Upper lobe of left lung (tissue), 4 donors: ENCODE data around the gene ENOX1.

ENCODE experiments used
- POLR2A ChIP-seq, 4 donors: fragments of 450-650 bp; IDR thresholded peaks; one replicate each; pipeline ENCODE4 v1.5.1; 2016 to 2017; ENCODE audit warnings: antibody characterized with exemption in 4 of 4, mild to moderate bottlenecking in 2 of 4
- POLR2AphosphoS5 ChIP-seq, 2 donors: sonication (generic); formaldehyde crosslinking; IDR thresholded peaks; one replicate each; pipeline ENCODE4 v1.5.1; 2017; ENCODE audit warnings: antibody characterized with exemption in 2 of 2
- TF ChIP-seq, protein P1 (sequence below), 6 experiments: fragments of 450-650 bp in 4 of 6; fragments of 200-600 bp in 2 of 6; sonication (generic) in 2 of 6; IDR thresholded peaks; one replicate each; pipeline ENCODE4 v1.5.1; 2016 to 2019; ENCODE audit warnings: antibody characterized with exemption in 6 of 6

DNA sequence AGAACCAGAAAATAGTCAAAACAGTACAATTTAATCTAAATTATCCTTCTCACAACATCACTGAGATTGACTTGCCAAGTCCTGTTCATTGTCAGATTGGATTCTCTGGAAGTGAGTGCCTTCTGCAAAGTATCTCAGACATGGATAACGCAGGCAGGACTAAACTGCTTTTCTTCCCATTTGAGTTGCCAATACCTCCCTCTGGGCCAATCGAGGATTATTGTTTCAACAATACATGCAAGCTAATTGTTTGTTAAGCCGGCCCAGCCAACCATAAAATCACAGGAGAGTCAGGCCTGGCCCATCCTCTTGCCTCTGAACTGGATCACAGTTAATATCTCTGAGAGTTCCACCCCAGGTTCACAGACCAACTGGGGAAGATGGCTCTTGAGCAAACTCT lies 240.0 kb downstream of the ENOX1 start:
- TF ChIP-seq, protein P1, sequence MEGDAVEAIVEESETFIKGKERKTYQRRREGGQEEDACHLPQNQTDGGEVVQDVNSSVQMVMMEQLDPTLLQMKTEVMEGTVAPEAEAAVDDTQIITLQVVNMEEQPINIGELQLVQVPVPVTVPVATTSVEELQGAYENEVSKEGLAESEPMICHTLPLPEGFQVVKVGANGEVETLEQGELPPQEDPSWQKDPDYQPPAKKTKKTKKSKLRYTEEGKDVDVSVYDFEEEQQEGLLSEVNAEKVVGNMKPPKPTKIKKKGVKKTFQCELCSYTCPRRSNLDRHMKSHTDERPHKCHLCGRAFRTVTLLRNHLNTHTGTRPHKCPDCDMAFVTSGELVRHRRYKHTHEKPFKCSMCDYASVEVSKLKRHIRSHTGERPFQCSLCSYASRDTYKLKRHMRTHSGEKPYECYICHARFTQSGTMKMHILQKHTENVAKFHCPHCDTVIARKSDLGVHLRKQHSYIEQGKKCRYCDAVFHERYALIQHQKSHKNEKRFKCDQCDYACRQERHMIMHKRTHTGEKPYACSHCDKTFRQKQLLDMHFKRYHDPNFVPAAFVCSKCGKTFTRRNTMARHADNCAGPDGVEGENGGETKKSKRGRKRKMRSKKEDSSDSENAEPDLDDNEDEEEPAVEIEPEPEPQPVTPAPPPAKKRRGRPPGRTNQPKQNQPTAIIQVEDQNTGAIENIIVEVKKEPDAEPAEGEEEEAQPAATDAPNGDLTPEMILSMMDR (IDR thresholded peaks at IDR 0.05) = no peak
- TF ChIP-seq POLR2A (IDR thresholded peaks at IDR 0.05) (no peak), POLR2AphosphoS5 (IDR thresholded peaks at IDR 0.05) (no peak)
